ENCODE data around the gene RPL36. TPM values are rescaled to one million over a fixed set of nuclear protein-coding genes. Genes with fewer than 3 reads are reported as not detected.

RPL36 gene
- total RNA-seq, 6 experiments from 2014 or later: 712 to 903 (median 850) TPM

DNA sequence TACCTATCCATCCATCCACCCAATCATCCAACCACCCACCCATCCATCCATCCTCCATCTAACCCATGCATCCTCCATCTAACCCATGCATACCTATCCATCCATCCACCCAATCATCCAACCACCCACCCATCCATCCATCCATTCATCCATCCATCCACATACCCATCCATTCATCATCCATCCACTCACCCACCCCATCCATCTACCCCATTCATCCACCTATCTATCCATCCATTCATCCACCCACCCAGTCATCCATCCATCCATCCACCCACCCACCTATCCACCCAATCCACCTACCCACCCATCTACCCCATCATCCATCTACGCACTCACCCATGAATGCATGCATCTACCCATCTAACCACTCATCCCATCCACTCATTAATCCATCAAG, 16.3 kb upstream of the RPL36 start:
- no peak overlapping the region for H3K4me3 Mint-ChIP-seq
- peaks cover 12% of the 10 kb centered on the region for H3K36me3 Mint-ChIP-seq (ENCODE audit: low read depth)
- no peaks in the 10 kb centered on the region for H3K9me3 Mint-ChIP-seq

DNA sequence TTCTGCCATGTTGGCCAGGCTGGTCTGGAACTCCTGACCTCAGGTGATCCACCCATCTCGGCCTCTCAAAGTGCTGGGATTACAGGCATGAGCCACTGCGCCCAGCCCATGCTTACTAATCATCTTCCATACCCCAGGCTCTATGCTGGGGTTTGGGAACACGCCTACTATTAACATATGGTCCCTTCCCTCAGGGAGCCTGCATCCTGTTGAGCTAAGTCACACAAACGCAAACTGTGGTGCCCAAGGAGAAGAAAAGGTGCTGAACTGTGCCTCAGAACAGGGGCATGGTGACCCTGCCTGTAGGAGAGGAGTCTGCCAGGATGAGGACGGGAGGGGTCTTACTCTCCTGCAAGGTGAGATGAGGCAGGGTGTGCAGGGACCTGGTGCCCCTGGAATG, 15.4 kb upstream of the RPL36 start:
- H3K27ac Mint-ChIP-seq: no peak overlapping the region; the same call in 1 of the 2 replicates
- H3K4me3 Mint-ChIP-seq: no peak overlapping the region
- no peaks in the 10 kb centered on the region for H3K9me3 Mint-ChIP-seq
- peaks cover 8% of the 10 kb centered on the region for H3K4me1 Mint-ChIP-seq (ENCODE audit: low read depth)
- peaks cover 12% of the 10 kb centered on the region for H3K36me3 Mint-ChIP-seq (ENCODE audit: low read depth)
- peaks cover 7% of the 10 kb centered on the region; the same call in 1 of the 2 replicates for H3K27me3 Mint-ChIP-seq (ENCODE audit: insufficient read depth)
- TF ChIP-seq, protein P1, sequence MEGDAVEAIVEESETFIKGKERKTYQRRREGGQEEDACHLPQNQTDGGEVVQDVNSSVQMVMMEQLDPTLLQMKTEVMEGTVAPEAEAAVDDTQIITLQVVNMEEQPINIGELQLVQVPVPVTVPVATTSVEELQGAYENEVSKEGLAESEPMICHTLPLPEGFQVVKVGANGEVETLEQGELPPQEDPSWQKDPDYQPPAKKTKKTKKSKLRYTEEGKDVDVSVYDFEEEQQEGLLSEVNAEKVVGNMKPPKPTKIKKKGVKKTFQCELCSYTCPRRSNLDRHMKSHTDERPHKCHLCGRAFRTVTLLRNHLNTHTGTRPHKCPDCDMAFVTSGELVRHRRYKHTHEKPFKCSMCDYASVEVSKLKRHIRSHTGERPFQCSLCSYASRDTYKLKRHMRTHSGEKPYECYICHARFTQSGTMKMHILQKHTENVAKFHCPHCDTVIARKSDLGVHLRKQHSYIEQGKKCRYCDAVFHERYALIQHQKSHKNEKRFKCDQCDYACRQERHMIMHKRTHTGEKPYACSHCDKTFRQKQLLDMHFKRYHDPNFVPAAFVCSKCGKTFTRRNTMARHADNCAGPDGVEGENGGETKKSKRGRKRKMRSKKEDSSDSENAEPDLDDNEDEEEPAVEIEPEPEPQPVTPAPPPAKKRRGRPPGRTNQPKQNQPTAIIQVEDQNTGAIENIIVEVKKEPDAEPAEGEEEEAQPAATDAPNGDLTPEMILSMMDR (IDR thresholded peaks at IDR 0.05): no peak
- no peak for DNase-seq

More for the DNA sequence above, 16.3 kb upstream of the RPL36 start:
- DNase-seq: no peak
- Mint-ChIP-seq H3K4me1 (ENCODE audit: low read depth) (no peaks in the 10 kb centered on the region), H3K27me3 (ENCODE audit: insufficient read depth) (peaks cover 7% of the 10 kb centered on the region; the same call in 1 of the 2 replicates), H3K27ac (no peak overlapping the region)
- TF ChIP-seq, protein P1 (IDR thresholded peaks at IDR 0.05): no peak

DNA sequence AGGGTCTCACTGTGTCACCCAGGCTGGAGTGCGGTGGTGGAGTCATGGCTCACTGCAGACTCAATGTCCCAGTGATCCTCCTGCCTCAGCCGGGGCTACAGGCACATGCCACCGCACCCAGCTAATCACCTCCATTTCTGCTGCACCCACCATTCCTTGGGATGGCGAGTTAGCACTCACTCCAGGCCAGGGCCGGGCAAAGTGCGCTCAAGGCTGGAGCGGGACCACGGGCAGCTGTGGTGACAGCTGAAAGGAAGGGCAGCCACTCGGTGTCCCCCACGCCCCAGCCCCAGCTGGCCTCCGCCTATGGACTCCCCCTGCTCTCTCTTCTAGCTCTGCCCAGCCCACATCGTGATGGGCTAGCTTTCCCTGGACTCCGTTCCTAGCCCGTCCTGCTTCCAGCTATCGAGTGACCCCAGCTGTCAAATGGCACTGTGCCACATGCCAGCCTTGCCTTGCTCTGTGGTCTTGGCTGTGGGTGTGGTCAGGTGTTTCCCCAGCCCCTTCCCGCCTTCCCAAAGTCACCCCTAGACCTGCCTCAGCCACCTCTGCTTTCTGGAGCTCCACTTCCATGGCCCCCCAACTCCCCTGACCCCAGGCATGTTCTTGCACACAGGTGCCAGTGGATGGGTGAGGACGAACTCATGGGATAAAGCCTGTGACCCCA, 13.9 kb upstream of the RPL36 start:
- H3K27me3 Mint-ChIP-seq (ENCODE audit: insufficient read depth): peaks cover 13% of the 10 kb centered on the region

DNA sequence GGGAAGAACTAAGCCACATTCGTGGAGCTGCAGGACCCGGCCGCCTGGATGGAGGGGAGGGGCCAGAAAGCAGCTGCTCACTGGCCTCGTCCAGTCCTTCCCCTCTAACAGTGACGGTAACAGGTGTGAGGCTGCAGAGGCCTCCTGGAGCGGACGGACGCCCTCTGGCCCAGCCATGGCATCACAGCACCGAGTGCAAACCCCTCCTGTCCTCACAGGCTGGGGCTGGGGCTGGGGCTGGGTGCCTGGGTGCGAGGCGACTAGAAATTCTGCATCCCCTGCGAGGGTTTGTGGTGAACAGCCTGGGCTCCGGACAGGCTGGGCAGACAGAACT, 13.4 kb upstream of the RPL36 start:
- H3K27ac Mint-ChIP-seq: no peak overlapping the region
- H3K27me3 Mint-ChIP-seq (ENCODE audit: insufficient read depth): peaks cover 12% of the 10 kb centered on the region
- H3K4me1 Mint-ChIP-seq (ENCODE audit: low read depth): peaks cover 14% of the 10 kb centered on the region
- H3K9me3 Mint-ChIP-seq: no peaks in the 10 kb centered on the region
- no peak overlapping the region for H3K4me3 Mint-ChIP-seq
- TF ChIP-seq, protein P1 (IDR thresholded peaks at IDR 0.05): no peak
- DNase-seq: no peak
- H3K36me3 Mint-ChIP-seq (ENCODE audit: low read depth): peaks cover 12% of the 10 kb centered on the region

More for the DNA sequence above, 13.9 kb upstream of the RPL36 start:
- Mint-ChIP-seq H3K27ac (peak overlapping the region; percentile 33; the same call in 1 of the 2 replicates), H3K9me3 (no peaks in the 10 kb centered on the region), H3K4me3 (no peak overlapping the region; the same call in 1 of the 2 replicates), H3K36me3 (ENCODE audit: low read depth) (peaks cover 12% of the 10 kb centered on the region), H3K4me1 (ENCODE audit: low read depth) (peaks cover 9% of the 10 kb centered on the region)
- DNase-seq: no peak
- TF ChIP-seq, protein P1 (IDR thresholded peaks at IDR 0.05): no peak

DNA sequence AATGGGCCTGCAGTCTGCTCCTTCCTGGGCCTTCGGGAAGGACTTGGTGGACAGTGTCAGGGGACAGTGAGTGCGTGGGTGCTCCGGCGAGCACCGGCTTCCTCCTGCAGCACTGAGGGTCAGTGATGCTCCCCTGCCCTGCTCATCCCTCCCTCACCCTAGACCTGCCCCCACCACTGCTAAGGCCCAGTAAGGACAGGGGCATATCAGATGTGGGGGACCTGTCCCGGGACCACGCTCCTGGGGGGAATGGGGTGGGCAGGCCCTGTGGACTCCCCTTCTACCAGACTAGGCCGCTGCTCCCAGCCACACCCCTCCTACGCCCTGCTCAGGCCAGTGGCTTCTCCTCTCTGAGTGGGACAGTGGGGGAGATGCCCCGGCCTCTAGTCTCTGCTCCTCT, 13.0 kb upstream of the RPL36 start:
- peaks cover 12% of the 10 kb centered on the region for H3K36me3 Mint-ChIP-seq (ENCODE audit: low read depth)
- DNase-seq: no peak
- H3K27ac Mint-ChIP-seq: no peak overlapping the region
- H3K4me3 Mint-ChIP-seq: no peak overlapping the region
- H3K9me3 Mint-ChIP-seq: no peaks in the 10 kb centered on the region
- TF ChIP-seq, protein P1 (IDR thresholded peaks at IDR 0.05): no peak
- peaks cover 12% of the 10 kb centered on the region for H3K27me3 Mint-ChIP-seq (ENCODE audit: insufficient read depth)
- peaks cover 16% of the 10 kb centered on the region for H3K4me1 Mint-ChIP-seq (ENCODE audit: low read depth)

Data from HFFc6 (cell line).